Spleen (tissue), 11 donors: ENCODE data around the gene MUSK. TPM values are rescaled to one million over a fixed set of nuclear protein-coding genes. Genes with fewer than 3 reads are reported as not detected.

Experiments
- polyA plus RNA-seq, 3 donors: library from polyadenylated mRNA; stranded (reverse); fragments of 200-250 nt; gene quantifications; one replicate each; pipeline ENCODE4 v1.2.1, GENCODE V29; 2013
- small RNA-seq, 4 donors: library from RNA; depleted of rRNA; stranded (forward); fragments of <200 nt; gene quantifications; one replicate each; pipeline ENCODE3, GENCODE V24; 2016
- total RNA-seq, 7 donors: library from RNA; depleted of rRNA in 3 of 7; stranded (reverse); fragments of >200 nt in 3 of 7; fragmentation: NEBNext Ultra II Directional in 4 of 7; extraction: Animal tissue kit (Norgen Biotek cat#: 25700) in 4 of 7; gene quantifications; one replicate each; pipeline versions ENCODE4 v1.1.0 to v1.2.1, GENCODE V29; 2016 to 2021
- donor health status: healthy with polysubstance abuse.
- donor health status: DM: no; HTN: no; CAD: no; lungs with moderate emphysema.
- donor health status: DM: no; HTN: no; CAD: no.
- donor health status: Bipolar disorder and iron deficiency.
- donor health status: healthy.
- donor health status: DM: no; HTN: no; CAD: no.
- donor health status: DM: yes; HTN: yes; CAD: no.

The MUSK gene
- total and polyA plus RNA-seq, 10 donors: 0.03 to 0.94 (median 0.12) TPM; not detected in 4

Small RNAs within 50 kb of the gene (small RNA-seq; reads per million reads assigned to genes)
- gene AL513328.1: 0 reads per million in 4 donors

Other genes starting within 250 kb of the MUSK start
- gene SVEP1, start 89.0 kb upstream of the MUSK start, total RNA-seq: 10 to 100 TPM; 19.7 to 44.9 (median 31.2) TPM
- gene SVEP1, start 89.0 kb upstream of the MUSK start, polyA plus RNA-seq: 1 to 10 TPM in 2 of 3 donors, under 1 TPM in 1; 0.98 to 3.7 (median 2.9) TPM